GM18508 (cell line): Measurements from ENCODE around the gene PADI2.

Source experiments
- ATAC-seq: cut with Tn5 transposase; IDR thresholded peaks from one replicate; pipeline ENCODE4 v1.9.1; 2021; ENCODE audit warnings: moderate number of reproducible peaks; ENCODE audit not compliant: insufficient read depth, unreplicated experiment

PADI2 gene

GRCh38 chr1:17093822-17094393 is 25.3 kb downstream of the PADI2 start:
- no peak for ATAC-seq

DNA sequence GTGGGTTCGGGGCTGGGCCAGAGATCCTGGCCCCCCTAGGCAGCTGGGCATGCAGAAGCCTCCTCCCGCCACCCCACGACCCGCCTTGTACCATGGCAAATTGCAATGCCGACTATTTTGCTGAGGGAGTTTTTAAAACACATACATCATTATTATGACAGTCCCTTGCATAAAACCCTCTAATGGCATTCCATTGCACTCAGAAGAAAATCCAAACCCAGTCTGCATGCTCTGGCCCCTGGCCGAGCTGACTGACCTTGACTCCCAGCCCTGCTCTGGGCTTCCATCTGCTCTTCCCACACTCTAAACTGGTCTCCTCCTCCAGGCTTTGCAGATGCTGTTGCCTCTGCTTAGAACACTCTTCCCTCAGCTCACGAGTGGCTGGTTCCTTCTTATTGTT is 28.0 kb downstream of the PADI2 start:
- no peak for ATAC-seq

GRCh38 chr1:17089506-17089905 is 29.7 kb downstream of the PADI2 start:
- ATAC-seq = no peak

DNA sequence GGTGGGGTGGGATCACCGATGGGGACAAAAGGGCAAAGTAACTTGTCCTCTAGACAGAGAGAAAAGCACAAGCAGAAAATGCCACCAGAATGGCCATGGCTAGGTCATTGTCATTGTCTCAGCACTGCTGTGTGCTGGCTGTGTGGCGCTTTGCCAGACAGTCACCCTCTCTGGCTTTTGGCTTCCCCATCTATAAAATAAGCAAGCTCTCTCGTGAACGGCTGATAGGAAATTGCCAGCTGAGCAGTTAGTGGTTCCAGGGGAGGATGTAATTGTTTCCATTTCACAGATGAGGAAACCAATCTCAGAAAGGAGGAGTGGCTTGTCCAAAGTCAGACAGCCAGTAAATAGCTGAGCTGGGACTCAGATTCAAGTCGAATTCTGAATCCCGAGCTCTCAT is 32.5 kb downstream of the PADI2 start:
- ATAC-seq = no peak

- ATAC-seq = no peak
Measured at GRCh38 chr1:17084787-17085186, 34.5 kb downstream of the PADI2 start.

GRCh38 chr1:17082761-17083160 is 36.5 kb downstream of the PADI2 start:
- no peak for ATAC-seq

DNA sequence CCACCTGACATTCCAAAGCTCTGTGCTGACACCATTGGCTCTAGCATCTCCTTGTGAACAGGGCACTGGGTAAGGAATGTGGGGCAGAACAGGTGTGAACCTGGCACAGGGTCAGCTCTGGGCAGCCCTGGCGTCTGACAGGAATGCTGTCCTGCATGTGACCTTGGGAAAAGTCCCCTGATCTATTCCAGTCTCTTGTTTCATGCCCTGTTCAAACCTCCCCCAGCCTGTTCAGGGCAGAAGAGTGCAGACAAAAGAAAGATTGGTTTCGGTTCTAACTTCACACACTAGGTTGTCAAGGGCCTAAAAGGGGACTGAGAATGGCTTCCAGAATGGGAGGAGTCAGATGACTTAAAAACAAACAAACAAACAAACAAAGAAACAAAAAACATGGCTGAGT is 37.8 kb downstream of the PADI2 start:
- no peak for ATAC-seq

- ATAC-seq = no peak
Measured at GRCh38 chr1:17080880-17081279, 38.4 kb downstream of the PADI2 start.

GRCh38 chr1:17080085-17080759 is 39.0 kb downstream of the PADI2 start:
- ATAC-seq = no peak

GRCh38 chr1:17078991-17079868 is 40.0 kb downstream of the PADI2 start:
- no peak for ATAC-seq

DNA sequence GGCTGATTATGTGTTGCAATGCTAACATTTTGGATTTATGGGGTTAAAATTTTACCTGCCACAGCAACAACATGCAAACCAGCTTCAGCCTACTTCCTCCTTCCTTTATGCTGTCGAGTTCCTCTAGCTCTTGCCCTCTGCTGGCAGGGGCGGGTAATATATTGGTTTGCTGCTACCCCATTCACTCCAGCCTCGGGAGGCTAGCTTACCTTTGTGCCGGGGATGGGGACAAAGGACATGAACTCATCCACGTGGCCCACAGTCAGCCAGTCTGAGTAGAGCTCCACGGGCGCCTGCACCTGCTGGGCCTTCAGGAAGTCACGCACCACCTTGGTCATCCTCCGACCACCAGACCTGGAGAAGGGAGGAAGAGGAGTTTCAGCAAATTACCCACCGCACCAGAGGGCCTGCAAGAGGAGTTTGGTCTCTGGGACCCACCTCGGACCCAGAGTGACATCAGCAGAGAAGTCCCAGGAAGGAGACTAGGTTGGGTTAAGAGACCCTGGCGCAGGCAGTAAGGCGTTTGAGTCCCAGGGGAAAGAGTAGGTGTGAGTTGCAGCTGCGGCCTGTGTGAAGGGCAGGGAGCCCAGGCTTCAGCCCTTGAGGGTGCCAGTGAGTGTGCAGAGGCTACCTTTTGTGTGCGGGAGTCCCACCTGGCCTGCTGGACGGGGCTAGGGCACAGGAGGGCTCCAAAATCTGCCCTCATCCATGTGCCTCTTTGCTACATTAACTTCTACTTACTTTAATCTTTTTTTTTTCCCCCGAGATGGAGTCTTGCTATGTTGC is 43.6 kb downstream of the PADI2 start:
- no peak for ATAC-seq

GRCh38 chr1:17071794-17072193 is 47.5 kb downstream of the PADI2 start:
- no peak for ATAC-seq

GRCh38 chr1:17070163-17070525 is 49.1 kb downstream of the PADI2 start:
- no peak for ATAC-seq

DNA sequence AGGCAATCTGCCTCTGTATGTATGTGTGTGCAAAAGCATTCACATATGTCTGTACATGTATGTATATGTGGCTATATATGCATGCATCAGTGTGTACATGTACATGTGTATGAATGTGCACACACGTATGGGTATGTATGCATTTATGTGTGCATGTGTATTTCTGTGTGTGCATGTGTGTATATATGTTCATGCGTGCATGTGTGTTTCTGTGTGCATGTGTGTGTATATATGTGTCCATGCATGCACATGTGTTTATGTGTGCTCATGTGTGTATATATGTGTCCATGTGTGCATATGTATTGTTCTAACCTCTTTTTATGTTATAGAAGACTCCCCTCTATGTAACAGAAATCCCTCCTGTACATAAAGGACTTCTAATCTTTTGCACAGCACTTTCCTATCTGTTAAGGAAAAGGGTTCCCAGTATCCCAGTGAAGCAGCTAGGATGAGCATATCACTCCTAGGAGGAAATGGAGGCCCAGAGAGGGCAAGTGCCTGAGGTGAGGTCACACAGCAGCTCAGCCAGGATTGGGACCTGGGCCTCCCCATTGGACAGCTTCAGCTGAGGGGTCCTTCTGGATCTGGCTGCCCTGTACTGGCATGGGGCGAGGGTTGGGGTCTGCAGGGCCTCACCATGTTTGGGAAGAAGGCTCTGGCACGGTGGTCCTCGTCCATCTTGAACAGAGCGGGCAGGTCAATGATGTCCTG is 49.6 kb downstream of the PADI2 start:
- no peak for ATAC-seq

DNA sequence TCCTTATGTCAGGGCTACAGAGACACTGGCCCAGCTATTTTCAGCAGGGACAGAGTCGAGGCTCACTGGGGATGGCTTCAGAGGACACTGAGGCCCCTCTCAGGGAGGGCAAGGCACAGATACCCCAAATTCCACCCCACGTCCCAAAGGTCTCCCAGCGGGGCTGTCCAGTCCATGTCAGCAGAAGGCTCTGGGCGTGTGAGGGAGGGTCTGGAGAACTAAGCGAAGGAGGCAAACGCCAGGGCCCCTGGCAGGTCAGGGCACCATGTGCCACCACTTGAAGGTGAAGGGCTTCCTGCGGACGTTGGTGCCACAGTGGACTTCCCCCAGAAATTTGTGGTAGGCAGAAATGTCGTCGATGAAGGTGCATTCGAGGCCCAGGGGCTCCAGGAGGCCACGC is 50.5 kb downstream of the PADI2 start:
- ATAC-seq = no peak

DNA sequence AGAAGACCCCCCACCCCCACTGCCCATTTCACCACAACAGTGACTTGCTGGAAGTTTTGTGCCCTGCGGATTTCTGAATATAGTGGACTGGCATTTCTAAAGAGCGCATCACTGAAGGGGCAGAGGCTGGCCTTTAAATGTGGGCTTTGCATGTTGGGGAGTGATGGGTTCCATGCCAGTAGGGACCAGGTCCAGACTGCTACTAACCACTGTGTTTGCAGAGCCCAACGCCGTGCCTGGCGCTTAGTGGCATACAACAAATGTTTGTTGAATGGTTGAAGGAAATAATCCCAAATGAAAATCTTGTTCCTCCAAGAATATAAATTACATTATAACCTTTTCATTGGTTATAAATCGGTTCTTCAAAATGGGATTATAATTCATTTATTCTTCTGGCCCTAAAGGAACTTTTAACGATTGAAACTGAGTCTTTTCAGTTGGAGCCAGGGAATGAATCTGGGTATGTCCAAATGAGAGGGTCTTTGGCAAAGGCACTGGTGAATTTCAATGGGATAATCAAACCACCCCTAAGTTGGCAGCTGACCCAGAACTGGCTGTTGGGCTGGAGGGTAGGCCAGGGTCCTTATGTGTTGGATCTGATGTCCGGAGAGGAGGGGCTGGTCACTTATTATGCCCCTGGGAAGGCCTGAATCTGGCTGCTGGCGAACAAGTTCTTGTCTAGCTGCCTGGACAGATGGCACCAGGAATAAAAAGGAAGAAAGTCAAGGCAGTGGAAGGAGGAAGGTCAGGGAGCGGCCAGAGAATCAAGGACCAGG is 51.6 kb downstream of the PADI2 start:
- ATAC-seq = no peak

DNA sequence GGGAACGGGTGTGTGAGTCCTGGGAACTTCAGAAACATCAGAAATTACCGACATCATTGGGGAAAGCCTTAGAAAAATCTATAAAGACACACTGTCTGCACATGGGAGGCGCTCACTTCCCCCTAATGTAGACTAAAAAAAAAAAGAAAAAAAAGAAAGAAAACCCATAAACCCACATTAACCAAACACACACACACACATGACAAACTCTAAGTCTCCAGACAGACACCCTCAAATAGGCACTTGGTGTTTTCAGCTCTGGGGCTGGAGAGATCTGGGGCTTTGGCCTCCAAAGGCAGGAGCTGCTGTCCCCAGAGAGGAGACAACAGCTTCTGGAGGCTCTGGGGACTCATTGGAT is 52.2 kb downstream of the PADI2 start:
- no peak for ATAC-seq

GRCh38 chr1:17066361-17067068 is 52.7 kb downstream of the PADI2 start:
- ATAC-seq = no peak

DNA sequence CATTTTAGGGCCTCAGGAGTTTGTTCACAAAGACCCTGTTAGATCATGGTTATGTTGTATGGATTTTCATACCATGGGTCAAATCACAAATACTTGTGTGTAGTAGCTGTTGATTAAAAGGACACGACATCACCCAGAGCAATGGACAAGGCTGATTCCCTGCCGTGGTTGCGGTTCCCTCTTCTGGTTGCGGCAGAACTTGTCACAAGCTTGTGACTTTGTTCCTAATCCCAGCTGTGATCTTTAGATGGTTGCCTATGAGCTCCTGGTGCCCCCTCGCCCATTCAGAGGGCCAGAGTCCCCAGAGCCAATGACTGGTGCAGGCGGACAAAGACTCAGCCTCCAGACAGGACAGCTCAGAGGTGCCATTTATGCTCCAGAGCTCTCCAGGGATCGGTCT is 53.6 kb downstream of the PADI2 start:
- no peak for ATAC-seq
